GM19193 (cell line): ENCODE results near the gene MBD6.
A peak's percentile ranks its signal among the peaks of the same experiment; 100 is the strongest.

ENCODE experiments used
- POLR2A ChIP-seq: IDR thresholded peaks from 4 replicates; pipeline ENCODE4 v1.6.1; 2011; ENCODE audit not compliant: insufficient read depth, insufficient read length; ENCODE audit errors: extremely low read depth

Gene MBD6

DNA sequence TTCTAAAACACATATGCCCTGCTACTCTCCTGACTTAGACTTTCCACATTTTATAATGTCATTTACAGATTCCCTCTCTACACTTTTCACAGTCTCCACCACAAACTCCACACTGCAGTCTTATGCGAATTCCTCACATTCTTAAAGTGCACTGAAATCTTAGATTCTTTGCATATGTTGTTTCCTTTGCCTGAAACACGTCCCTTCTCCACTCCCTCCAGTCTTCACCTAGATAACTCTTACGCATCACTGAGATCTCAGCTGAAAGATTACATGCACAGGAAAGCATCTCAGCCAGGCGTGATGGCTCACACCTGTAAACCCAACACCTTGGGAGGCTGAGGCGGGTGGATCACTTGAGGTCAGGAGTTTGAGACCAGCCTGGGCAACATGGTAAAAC, 39.2 kb upstream of the MBD6 start:
- no peak for TF ChIP-seq POLR2A

DNA sequence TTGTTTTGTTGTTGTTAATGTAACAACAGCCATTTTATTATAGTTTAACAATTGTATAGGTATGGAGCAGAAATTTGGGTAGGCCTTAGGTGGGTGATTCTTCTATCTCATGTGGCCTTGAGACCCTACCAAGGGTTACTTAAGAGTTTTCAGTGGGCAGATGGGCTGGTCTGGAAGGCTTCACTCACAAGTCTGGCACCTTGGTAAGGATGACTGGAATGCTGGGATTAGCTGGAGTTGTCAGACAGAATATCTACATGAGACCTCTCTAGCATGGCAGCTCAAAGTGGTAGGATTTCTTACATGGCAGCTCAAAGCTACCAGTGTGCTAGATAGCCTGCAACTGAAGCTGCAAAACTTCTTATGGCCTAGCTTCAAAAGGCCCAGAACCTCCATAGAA, 36.9 kb upstream of the MBD6 start:
- no peak for TF ChIP-seq POLR2A

DNA sequence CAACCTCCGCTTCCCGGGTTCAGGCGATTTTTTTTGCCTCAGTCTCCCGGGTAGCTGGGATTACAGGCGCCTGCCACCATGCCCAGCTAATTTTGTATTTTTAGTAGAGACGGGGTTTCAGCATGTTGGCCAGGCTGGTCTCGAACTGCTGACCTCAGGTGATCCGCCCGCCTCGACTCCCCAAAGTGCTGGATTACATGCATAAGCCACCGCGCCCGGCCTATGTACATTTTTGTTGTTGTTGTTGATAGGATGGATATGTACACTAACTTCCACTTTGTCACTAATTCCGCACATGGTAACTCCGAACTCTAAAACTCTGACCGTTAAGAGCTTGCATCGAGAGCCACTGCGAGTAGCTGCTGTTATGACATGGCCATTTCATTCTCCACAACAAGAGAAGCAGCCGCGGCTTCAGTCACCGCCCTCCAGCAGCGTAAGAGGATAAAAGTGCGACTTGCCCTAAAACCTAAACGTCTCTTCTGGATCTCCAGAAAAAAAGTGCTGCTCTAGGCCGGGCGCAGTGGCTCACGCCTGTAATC, 35.5 kb upstream of the MBD6 start:
- TF ChIP-seq POLR2A = no peak

DNA sequence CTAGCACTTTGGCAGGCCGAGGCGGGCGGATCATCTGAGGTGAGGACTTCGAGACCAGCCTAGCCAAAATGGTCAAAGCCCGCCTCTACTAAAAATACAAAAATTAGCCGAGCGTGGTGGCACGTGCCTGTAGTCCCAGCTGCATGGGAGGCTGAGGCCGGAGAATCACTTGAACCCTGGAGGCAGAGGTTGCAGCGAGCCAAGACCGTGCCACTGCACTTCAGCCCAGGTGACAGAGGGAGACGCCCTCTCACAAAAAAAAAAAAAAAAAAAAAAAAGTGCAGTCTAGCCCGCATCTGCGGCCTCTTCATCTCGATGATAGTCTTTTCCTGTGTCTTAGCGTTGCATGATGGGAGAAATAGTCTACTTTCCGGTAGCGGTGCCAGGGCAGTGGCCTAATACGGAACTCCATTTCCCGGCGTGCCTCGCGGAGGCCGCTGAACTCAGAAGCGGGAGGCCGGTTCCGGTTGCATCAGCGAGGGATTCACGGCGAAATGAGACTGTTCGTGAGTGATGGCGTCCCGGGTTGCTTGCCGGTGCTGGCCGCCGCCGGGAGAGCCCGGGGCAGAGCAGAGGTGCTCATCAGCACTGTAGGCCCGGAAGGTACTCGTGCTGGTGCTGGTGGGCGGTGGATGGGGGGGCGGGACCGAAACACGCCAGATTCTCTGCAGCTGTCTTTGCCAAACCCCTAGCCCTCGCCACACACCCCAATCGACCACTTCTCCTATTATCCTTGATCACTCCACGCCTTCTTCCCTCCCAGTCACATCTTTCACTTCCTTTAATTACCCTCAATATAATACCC, 34.8 kb upstream of the MBD6 start, which contains the start of gene MARS1:
Gene MARS1, plus strand, starts transcription at position 472 of the 805 bp plus-strand sequence. Its CDS starts 23 bp downstream, at position 495.
- peak; percentile 92 for TF ChIP-seq POLR2A

DNA sequence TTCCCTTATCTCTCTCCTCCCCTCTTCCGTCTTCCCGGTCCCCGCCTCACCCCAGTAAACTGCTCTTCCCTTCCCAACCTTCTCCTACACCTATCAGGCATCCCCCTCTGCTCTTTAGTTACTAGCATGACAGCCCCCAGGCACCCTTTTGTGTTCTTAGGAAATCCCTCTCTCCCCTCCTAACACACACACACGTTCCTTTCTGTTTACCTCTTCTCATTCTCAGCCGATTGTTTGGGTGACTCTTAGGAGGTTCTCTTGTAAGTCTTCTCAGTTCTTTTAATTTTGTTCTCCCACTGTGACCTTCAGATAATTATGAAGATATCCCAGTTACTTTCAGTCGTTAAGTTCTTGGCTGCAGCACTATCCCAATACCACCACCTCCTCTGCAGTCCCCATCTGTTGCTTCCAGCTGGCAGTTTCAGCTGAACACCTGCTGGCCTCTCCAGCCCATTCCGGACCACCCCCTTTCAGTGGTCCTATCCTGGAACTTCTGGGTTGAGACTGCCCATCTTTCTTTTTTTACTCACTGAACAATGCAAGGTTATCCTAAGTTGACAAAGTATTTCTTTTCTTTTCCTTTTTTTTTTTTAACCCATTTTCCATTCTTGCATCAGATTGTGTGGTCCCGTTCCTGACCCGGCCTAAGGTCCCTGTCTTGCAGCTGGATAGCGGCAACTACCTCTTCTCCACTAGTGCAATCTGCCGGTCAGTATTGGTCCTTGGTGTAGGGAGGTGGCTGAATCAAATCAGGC, 34.0 kb upstream of the MBD6 start:
- no peak for TF ChIP-seq POLR2A

DNA sequence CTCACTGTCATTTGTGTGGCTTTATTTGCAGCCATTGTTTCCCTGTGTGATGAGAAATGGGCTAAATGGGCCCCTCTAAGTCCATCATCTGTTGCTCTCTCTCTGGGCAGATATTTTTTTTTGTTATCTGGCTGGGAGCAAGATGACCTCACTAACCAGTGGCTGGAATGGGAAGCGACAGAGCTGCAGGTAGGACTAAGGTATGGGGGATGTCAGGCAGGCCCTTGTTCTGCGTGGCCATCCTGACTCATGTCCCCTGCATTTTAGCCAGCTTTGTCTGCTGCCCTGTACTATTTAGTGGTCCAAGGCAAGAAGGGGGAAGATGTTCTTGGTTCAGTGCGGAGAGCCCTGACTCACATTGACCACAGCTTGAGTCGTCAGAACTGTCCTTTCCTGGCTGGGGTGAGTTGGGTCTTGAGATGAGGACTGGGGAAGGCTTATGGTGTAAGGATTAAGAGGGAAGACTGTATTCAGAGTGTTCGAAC, 33.4 kb upstream of the MBD6 start:
- TF ChIP-seq POLR2A = no peak

GRCh38 chr12:57490126-57490525, 32.5 kb upstream of the MBD6 start:
- TF ChIP-seq POLR2A = no peak

- no peak for TF ChIP-seq POLR2A
These were observed 31.0 kb upstream of the MBD6 start for GRCh38 chr12:57491393-57492280.

- TF ChIP-seq POLR2A = no peak
These were observed 25.8 kb upstream of the MBD6 start for GRCh38 chr12:57496822-57497221.

DNA sequence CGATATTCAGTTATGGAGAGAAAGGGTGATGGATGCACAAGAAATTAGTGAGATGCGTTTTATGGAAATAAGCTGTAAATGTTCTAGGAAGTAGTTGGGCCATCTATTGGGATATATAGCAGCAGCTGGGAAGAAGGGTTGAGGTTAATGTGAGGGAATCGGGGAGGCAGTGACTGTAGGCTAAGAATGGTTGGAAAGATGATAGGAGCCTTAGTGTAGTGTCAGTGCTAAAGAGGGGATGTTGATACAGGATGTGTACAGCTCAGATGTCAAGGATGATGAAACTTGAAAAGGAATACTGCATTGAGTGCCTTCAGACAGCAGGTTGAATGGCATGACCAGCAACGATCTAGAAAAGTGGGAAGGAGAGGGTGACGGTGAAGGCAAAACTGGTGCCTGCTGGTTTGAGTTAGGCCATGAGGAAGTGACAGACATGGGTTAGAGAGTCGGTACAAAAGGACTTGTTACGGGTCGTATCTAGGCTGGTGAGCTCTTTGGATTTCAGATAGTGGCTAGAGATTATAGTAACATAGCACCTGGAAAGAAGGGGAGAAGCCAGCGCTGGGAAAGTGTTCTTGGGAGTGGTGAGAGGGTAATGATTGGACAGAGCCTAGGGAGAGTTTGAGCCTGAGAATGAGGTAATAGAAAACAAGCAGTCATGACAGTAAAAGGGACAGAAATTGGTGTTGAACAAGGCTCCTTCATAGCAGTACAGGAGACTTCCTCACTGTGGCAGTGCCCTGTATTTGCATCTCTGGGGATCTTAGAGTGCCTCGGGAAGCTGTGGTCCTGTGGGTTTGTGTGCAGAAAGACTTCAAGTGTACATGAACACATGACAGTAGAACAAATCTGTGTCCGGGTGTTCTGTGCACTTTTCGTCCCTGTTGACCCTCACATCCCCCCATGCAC, 25.1 kb upstream of the MBD6 start:
- peak; percentile 25 for TF ChIP-seq POLR2A

- no peak for TF ChIP-seq POLR2A
These were observed 24.5 kb upstream of the MBD6 start for GRCh38 chr12:57498132-57498502.

- no peak for TF ChIP-seq POLR2A
These were observed 24.1 kb upstream of the MBD6 start for GRCh38 chr12:57498571-57498970.

- no peak for TF ChIP-seq POLR2A
These were observed 22.4 kb upstream of the MBD6 start for GRCh38 chr12:57500213-57500612.

- no peak for TF ChIP-seq POLR2A
These were observed 11.5 kb upstream of the MBD6 start for GRCh38 chr12:57511161-57511560.
